Activated T-helper 17 cell treated with anti-CD3 and anti-CD28 coated beads, Interleukin-2, amount 50 U/mL, for 72 hours (primary cell): Measurements from ENCODE around the gene PAK4. TPM values are rescaled to one million over a fixed set of nuclear protein-coding genes. Genes with fewer than 3 reads are reported as not detected.
"Not testable (repeated sequence)": the region's sequence is repeated elsewhere in the genome, so short reads cannot be mapped to it uniquely, and the experiment has no call there.

Experiments used
- ATAC-seq: fragments of 150-1000 bp; cut with Tn5 transposase; replicated peaks from 2 replicates; pipeline ENCODE4 v1.10.0; 2021; ENCODE audit warnings: mild to moderate bottlenecking, moderate library complexity
- H3K27ac Mint-ChIP-seq: one replicate; pipeline ENCODE4 v1.8.0; 2022; ENCODE audit warnings: mixed read lengths
- H3K27me3 Mint-ChIP-seq: one replicate; pipeline ENCODE4 v1.8.0; 2022; ENCODE audit warnings: mixed read lengths
- H3K36me3 Mint-ChIP-seq: one replicate; pipeline ENCODE4 v1.8.0; 2022; ENCODE audit warnings: low read depth, mild to moderate bottlenecking, mixed read lengths
- H3K4me1 Mint-ChIP-seq: one replicate; pipeline ENCODE4 v1.8.0; 2022; ENCODE audit warnings: mixed read lengths
- H3K4me3 Mint-ChIP-seq: one replicate; pipeline ENCODE4 v1.8.0; 2022; ENCODE audit warnings: mild to moderate bottlenecking, mixed read lengths
- H3K9me3 Mint-ChIP-seq: one replicate; pipeline ENCODE4 v1.8.0; 2022; ENCODE audit warnings: mixed read lengths
- total RNA-seq, 2 donors: library from RNA; stranded (reverse); gene quantifications; one replicate each; pipeline ENCODE4 v1.2.3, GENCODE V29; 2022

PAK4 gene
- total RNA-seq, 2 donors from 2014 or later: 17.8 to 18.4 TPM

- not testable (repeated sequence) for ATAC-seq, H3K27ac Mint-ChIP-seq, H3K4me1 Mint-ChIP-seq, H3K27me3 Mint-ChIP-seq, H3K9me3 Mint-ChIP-seq, H3K4me3 Mint-ChIP-seq, H3K36me3 Mint-ChIP-seq
Observed at GRCh38 chr19:39143757-39144289, 18.2 kb downstream of the PAK4 start.

- Mint-ChIP-seq H3K4me1 (peaks cover 10% of the 10 kb centered on the region), H3K27me3 (no peaks in the 10 kb centered on the region), H3K27ac (peak overlapping the region; percentile 11), H3K36me3 (no peaks in the 10 kb centered on the region), H3K9me3 (no peaks in the 10 kb centered on the region), H3K4me3 (no peak overlapping the region)
- ATAC-seq: no peak
Observed at GRCh38 chr19:39144290-39145071, 18.9 kb downstream of the PAK4 start.

DNA sequence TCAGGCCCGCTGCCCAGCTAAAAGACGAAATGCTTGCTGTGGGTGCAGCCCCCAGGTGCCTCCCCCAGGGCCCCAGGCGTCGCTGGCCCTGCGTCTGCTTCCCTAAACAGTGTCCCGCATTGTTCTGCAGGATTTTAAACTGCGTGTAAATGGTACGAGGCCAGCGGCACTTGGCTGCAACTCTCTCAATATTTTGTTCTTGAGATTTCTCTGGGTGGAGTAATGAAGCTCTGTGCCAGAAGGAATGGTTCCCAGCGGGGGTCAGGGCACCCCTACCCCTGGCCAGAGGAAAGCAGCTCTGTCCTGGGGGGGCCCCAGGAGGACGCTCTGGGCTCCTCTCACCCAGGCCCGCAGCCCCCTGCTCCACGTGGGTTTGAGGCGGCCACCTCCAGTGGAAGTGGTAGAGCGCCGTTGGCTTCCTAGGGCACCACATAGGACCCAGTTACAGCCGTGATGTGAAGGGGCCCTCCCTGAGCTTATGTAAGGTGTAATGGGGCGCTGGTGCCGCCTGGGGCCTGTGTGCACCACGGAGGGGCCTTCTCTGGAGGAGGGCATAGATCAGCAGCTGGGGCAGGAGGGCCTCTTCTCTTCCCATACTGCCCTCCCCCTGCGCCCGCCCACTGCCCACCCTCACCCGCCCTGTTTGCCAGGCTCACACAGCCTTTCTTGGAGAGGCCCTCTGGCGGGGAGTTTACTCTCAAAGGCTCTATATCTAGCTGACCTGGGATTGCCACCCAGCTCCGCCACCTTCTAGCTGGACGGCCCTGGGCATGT lies 19.8 kb downstream of the PAK4 start:
- peaks cover 10% of the 10 kb centered on the region for H3K4me1 Mint-ChIP-seq
- no peak for ATAC-seq
- H3K4me3 Mint-ChIP-seq: no peak overlapping the region
- H3K36me3 Mint-ChIP-seq: no peaks in the 10 kb centered on the region
- no peaks in the 10 kb centered on the region for H3K9me3 Mint-ChIP-seq
- no peaks in the 10 kb centered on the region for H3K27me3 Mint-ChIP-seq
- no peak overlapping the region for H3K27ac Mint-ChIP-seq

- Mint-ChIP-seq H3K36me3 (no peaks in the 10 kb centered on the region), H3K4me1 (peaks cover 6% of the 10 kb centered on the region), H3K9me3 (no peaks in the 10 kb centered on the region), H3K27me3 (no peaks in the 10 kb centered on the region), H3K4me3 (no peak overlapping the region), H3K27ac (no peak overlapping the region)
- no peak for ATAC-seq
Observed at GRCh38 chr19:39146091-39146490, 20.5 kb downstream of the PAK4 start.

DNA sequence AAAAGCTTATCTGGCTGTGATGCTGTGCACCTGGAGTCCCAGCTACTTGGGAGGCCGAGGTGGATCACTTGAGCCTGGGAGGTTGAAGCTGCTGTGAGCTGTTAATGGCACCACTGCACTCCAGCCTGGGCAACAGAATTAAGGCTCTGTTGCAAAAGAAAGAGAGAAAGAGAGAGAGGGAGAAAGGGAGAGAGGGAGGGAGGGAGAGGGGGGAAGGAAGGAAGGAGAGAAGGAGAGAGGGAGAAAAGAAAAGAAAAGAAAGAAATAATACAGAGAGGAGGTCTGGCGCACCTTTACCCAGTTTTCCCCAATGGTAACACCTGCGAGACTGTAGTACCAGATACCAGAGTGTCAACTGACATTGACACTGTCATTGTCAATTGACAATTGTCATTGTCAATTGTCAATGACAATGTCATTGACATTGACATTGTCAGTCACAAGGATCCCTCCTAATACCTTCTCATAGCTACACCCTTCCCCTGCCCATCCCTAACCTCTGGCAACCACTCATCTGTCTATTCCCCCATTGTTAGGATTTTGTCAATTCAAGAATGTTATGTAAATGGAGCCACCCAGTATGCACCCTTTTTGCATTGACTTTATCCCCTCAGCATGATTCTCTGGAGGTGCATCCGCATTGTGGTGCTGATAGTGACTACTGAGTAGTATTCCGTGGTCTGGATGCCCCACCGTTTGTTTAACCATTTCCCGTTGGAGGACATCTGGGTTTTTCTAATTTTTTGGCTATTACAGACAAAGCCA lies 21.3 kb downstream of the PAK4 start:
- no peak for ATAC-seq
- no peak overlapping the region for H3K4me3 Mint-ChIP-seq
- H3K9me3 Mint-ChIP-seq: no peaks in the 10 kb centered on the region
- peaks cover 5% of the 10 kb centered on the region for H3K4me1 Mint-ChIP-seq
- H3K27me3 Mint-ChIP-seq: no peaks in the 10 kb centered on the region
- H3K36me3 Mint-ChIP-seq: no peaks in the 10 kb centered on the region
- H3K27ac Mint-ChIP-seq: no peak overlapping the region

- Mint-ChIP-seq H3K36me3 (no peaks in the 10 kb centered on the region), H3K27me3 (no peaks in the 10 kb centered on the region), H3K4me1 (peaks cover 5% of the 10 kb centered on the region), H3K9me3 (no peaks in the 10 kb centered on the region), H3K4me3 (no peak overlapping the region), H3K27ac (no peak overlapping the region)
- no peak for ATAC-seq
Observed at GRCh38 chr19:39147480-39147879, 21.9 kb downstream of the PAK4 start.

DNA sequence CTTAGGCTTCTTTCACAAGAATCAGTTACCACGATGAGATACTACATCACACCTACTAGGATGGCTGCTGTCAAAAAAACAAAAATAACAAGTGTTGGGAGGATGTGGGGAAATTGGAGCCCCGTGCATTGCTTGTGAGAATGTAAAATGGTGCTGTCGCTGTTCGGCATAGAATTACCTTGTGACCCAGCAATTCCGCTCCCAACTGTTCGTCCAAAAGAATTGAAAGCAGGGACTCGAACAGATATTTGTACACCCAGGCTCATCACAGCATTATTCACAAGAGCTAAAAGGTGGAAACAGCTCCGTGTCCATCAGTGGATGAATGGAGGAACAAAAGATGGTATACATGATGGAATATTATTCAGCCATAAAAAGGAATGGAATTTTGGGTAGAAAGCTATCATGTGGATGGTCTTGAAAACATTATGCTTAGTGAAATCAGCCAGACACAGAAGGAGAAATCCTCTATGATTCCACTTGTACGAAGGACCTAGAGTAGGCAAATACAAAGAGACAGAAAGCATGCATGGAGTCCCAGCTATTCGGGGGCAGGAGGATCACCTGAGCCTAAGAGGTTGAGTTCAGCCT lies 23.4 kb downstream of the PAK4 start:
- Mint-ChIP-seq H3K36me3 (no peaks in the 10 kb centered on the region), H3K27me3 (no peaks in the 10 kb centered on the region), H3K4me1 (peaks cover 9% of the 10 kb centered on the region), H3K27ac (no peak overlapping the region), H3K4me3 (no peak overlapping the region), H3K9me3 (no peaks in the 10 kb centered on the region)
- no peak for ATAC-seq

DNA sequence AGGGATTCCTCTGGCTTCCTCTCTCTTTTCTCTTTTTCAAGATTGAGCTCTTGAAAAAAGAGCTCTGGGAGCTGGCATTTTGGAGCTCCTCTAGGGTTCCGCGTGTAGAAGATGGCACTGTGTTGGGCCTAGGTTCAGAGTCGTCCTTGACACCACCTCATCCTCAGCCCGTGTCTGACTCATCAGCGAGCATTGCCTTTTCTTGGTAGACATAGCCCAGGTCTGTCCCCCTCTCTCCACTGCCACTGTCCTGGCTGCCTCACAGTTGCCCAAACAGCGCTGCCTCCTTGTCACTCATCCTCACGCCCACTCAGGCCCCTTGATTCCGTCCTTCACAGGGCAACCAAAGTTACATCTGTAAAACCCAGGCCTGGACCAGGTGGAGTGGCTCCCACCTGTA lies 24.6 kb downstream of the PAK4 start:
- Mint-ChIP-seq H3K9me3 (no peaks in the 10 kb centered on the region), H3K4me3 (no peak overlapping the region), H3K36me3 (no peaks in the 10 kb centered on the region), H3K4me1 (peaks cover 11% of the 10 kb centered on the region), H3K27ac (no peak overlapping the region), H3K27me3 (no peaks in the 10 kb centered on the region)
- no peak for ATAC-seq

GRCh38 chr19:39150807-39151600 lies 25.4 kb downstream of the PAK4 start:
- Mint-ChIP-seq H3K36me3 (no peaks in the 10 kb centered on the region), H3K27me3 (no peaks in the 10 kb centered on the region), H3K9me3 (no peaks in the 10 kb centered on the region), H3K4me3 (no peak overlapping the region), H3K27ac (no peak overlapping the region), H3K4me1 (peaks cover 9% of the 10 kb centered on the region)
- ATAC-seq: no peak

DNA sequence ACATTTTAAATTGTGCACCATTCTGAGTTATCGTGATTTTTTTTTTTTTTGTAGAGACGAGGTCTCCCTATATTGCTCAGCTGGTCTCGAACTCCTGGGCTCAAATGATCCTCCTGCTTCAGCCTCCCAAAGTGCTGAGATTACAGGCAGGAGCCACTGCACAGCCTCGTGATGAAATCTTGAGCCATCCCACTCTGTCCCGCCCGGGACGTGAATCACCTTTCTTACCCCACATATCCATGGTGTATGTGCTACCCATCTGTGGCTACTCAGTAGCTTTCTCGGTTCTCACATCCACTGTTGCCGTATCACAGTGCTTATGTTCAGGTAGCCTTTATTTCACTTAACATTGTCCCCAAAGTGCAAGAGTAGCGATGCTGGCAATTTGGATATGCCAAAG lies 26.5 kb downstream of the PAK4 start:
- Mint-ChIP-seq H3K27ac (no peak overlapping the region), H3K4me1 (peaks cover 6% of the 10 kb centered on the region), H3K27me3 (no peaks in the 10 kb centered on the region), H3K36me3 (no peaks in the 10 kb centered on the region), H3K4me3 (no peak overlapping the region), H3K9me3 (no peaks in the 10 kb centered on the region)
- ATAC-seq: no peak

DNA sequence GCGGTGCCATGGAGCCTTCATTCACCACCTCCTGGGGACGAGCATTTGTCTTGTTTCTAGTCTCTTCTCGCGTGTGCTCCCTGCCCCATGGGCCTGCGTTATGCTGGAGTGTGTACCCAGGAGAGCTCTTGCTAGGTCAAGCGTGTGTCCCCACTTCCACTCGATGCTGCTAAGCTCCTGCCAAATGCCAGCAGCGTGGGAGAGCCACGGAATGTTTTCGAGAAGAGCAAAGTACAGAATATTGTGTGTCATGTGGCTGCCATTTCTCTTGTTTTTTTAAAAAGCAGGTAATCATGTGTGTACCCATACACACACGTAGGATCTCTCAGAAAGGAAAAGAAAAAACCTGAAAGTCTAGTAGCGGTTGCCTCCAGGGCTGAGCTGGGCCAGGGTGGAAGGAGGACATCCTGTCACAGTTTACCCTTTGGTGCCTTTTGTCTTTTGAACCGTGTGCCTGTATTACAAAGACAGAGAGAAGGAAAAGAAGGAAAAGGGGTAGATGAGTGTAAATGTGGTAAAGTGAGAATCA lies 28.6 kb downstream of the PAK4 start:
- Mint-ChIP-seq H3K36me3 (no peaks in the 10 kb centered on the region), H3K4me3 (no peak overlapping the region), H3K9me3 (no peaks in the 10 kb centered on the region), H3K27ac (no peak overlapping the region), H3K27me3 (no peaks in the 10 kb centered on the region), H3K4me1 (peaks cover 13% of the 10 kb centered on the region)
- no peak for ATAC-seq

GRCh38 chr19:39154629-39155100 lies 29.1 kb downstream of the PAK4 start:
- H3K4me1 Mint-ChIP-seq: peaks cover 13% of the 10 kb centered on the region
- H3K27me3 Mint-ChIP-seq: no peaks in the 10 kb centered on the region
- no peaks in the 10 kb centered on the region for H3K9me3 Mint-ChIP-seq
- H3K4me3 Mint-ChIP-seq: no peak overlapping the region
- no peak overlapping the region for H3K27ac Mint-ChIP-seq
- ATAC-seq: no peak
- H3K36me3 Mint-ChIP-seq: no peaks in the 10 kb centered on the region

DNA sequence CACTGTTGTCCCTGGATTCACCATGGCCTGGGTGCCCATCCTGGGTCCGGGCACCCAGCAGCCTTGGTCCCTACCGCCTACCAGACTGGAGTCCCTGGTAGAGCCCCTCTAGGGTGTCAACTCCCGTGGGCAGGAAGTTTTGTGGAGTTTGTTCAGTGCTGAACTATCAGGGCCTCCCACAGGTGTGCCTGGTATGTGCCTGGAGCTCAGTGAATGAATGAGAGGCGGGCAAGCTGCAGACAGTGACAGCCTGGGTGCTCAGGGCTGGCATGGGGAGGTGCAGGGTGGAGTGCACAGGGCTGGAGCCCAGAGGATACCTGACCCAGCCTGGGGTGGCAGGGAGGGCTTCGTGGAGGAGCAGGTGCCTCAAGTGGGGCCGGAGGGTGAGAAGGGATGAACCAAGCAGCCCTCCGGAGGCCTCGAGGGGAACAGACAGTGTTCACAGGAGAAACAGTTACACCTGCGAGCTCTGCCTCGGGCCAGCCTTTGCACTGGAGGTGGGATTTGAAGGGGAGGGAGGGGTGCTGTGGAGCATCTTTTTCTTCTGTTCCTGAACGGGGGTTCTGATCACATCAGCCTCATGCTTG lies 29.6 kb downstream of the PAK4 start:
- ATAC-seq: no peak
- Mint-ChIP-seq H3K9me3 (no peaks in the 10 kb centered on the region), H3K4me3 (no peak overlapping the region), H3K36me3 (no peaks in the 10 kb centered on the region), H3K4me1 (peaks cover 13% of the 10 kb centered on the region), H3K27me3 (no peaks in the 10 kb centered on the region), H3K27ac (no peak overlapping the region)
